T-helper 2 cell treated with Interferon-gamma antibody and Interleukin-4, amounts not matched to agents 5 μg/mL and 100 μg/mL, for 36 hours (primary cell): ENCODE data around the gene CDCA4.
"Not testable (repeated sequence)": the region's sequence is repeated elsewhere in the genome, so short reads cannot be mapped to it uniquely, and the experiment has no call there.

ENCODE experiments used
- DNase-seq: peaks from one replicate; pipeline ENCODE4 v3.0.0; 2021; ENCODE audit warnings: low spot score
- H3K27ac Mint-ChIP-seq: one replicate; pipeline ENCODE4 v1.8.0; 2021; ENCODE audit warnings: mild to moderate bottlenecking, mixed read lengths
- H3K27me3 Mint-ChIP-seq: one replicate; pipeline ENCODE4 v1.8.0; 2021; ENCODE audit warnings: low read depth, mixed read lengths
- H3K36me3 Mint-ChIP-seq: one replicate; pipeline ENCODE4 v1.8.0; 2021; ENCODE audit warnings: low read depth, mixed read lengths
- H3K4me1 Mint-ChIP-seq: one replicate; pipeline ENCODE4 v1.8.0; 2021; ENCODE audit warnings: low read depth, mixed read lengths
- H3K4me3 Mint-ChIP-seq: one replicate; pipeline ENCODE4 v1.8.0; 2022; ENCODE audit warnings: mild to moderate bottlenecking, moderate library complexity, mixed read lengths
- H3K9me3 Mint-ChIP-seq: one replicate; pipeline ENCODE4 v1.8.0; 2021; ENCODE audit warnings: mixed read lengths

The CDCA4 gene

GRCh38 chr14:105051182-105052109, 30.6 kb upstream of the CDCA4 start:
- H3K27me3 Mint-ChIP-seq = no peaks in the 10 kb centered on the region
- no peak overlapping the region for H3K27ac Mint-ChIP-seq
- no peaks in the 10 kb centered on the region for H3K9me3 Mint-ChIP-seq
- no peaks in the 10 kb centered on the region for H3K4me1 Mint-ChIP-seq
- DNase-seq = no peak
- peaks cover 35% of the 10 kb centered on the region for H3K36me3 Mint-ChIP-seq
- H3K4me3 Mint-ChIP-seq = no peak overlapping the region

- H3K27ac Mint-ChIP-seq = no peak overlapping the region
- no peak for DNase-seq
- no peaks in the 10 kb centered on the region for H3K9me3 Mint-ChIP-seq
- peaks cover 35% of the 10 kb centered on the region for H3K36me3 Mint-ChIP-seq
- no peak overlapping the region for H3K4me3 Mint-ChIP-seq
- no peaks in the 10 kb centered on the region for H3K27me3 Mint-ChIP-seq
- peaks cover 2% of the 10 kb centered on the region for H3K4me1 Mint-ChIP-seq
Measured at GRCh38 chr14:105050551-105050897, 29.6 kb upstream of the CDCA4 start.

- H3K4me3 Mint-ChIP-seq = no peak overlapping the region
- H3K27me3 Mint-ChIP-seq = no peaks in the 10 kb centered on the region
- H3K36me3 Mint-ChIP-seq = peaks cover 29% of the 10 kb centered on the region
- peaks cover 3% of the 10 kb centered on the region for H3K4me1 Mint-ChIP-seq
- no peaks in the 10 kb centered on the region for H3K9me3 Mint-ChIP-seq
- no peak for DNase-seq
- H3K27ac Mint-ChIP-seq = no peak overlapping the region
Measured at GRCh38 chr14:105049753-105050550, 29.1 kb upstream of the CDCA4 start.

- no peak for DNase-seq
- Mint-ChIP-seq H3K36me3 (peaks cover 21% of the 10 kb centered on the region), H3K9me3 (no peaks in the 10 kb centered on the region), H3K27me3 (peaks cover 5% of the 10 kb centered on the region), H3K4me3 (no peak overlapping the region), H3K27ac (no peak overlapping the region), H3K4me1 (peaks cover 9% of the 10 kb centered on the region)
Measured at GRCh38 chr14:105047283-105048016, 26.6 kb upstream of the CDCA4 start.

GRCh38 chr14:105046891-105047282, 26.0 kb upstream of the CDCA4 start:
- no peak for DNase-seq
- no peaks in the 10 kb centered on the region for H3K9me3 Mint-ChIP-seq
- no peak overlapping the region for H3K4me3 Mint-ChIP-seq
- no peak overlapping the region for H3K27ac Mint-ChIP-seq
- H3K27me3 Mint-ChIP-seq = peaks cover 5% of the 10 kb centered on the region
- H3K36me3 Mint-ChIP-seq = peaks cover 19% of the 10 kb centered on the region
- H3K4me1 Mint-ChIP-seq = peaks cover 9% of the 10 kb centered on the region

- Mint-ChIP-seq H3K4me3 (no peak overlapping the region), H3K4me1 (peaks cover 9% of the 10 kb centered on the region), H3K36me3 (peaks cover 9% of the 10 kb centered on the region), H3K27ac (no peak overlapping the region), H3K27me3 (peaks cover 5% of the 10 kb centered on the region), H3K9me3 (no peaks in the 10 kb centered on the region)
- DNase-seq = peak; percentile 90
Measured at GRCh38 chr14:105045710-105046326, 24.9 kb upstream of the CDCA4 start.

- Mint-ChIP-seq H3K4me1 (peaks cover 9% of the 10 kb centered on the region), H3K27ac (no peak overlapping the region), H3K4me3 (no peak overlapping the region), H3K9me3 (no peaks in the 10 kb centered on the region), H3K27me3 (peaks cover 5% of the 10 kb centered on the region), H3K36me3 (peaks cover 2% of the 10 kb centered on the region)
- no peak for DNase-seq
Measured at GRCh38 chr14:105043641-105044040, 22.8 kb upstream of the CDCA4 start.

GRCh38 chr14:105042813-105043212, 21.9 kb upstream of the CDCA4 start:
- DNase-seq = no peak

GRCh38 chr14:105041841-105042765, 21.2 kb upstream of the CDCA4 start:
- peaks cover 9% of the 10 kb centered on the region for H3K4me1 Mint-ChIP-seq
- peaks cover 2% of the 10 kb centered on the region for H3K36me3 Mint-ChIP-seq
- H3K27ac Mint-ChIP-seq = no peak overlapping the region
- DNase-seq = no peak
- peaks cover 5% of the 10 kb centered on the region for H3K27me3 Mint-ChIP-seq
- no peaks in the 10 kb centered on the region for H3K9me3 Mint-ChIP-seq
- H3K4me3 Mint-ChIP-seq = no peak overlapping the region

More at GRCh38 chr14:105042813-105043212, 21.9 kb upstream of the CDCA4 start:
- H3K27me3 Mint-ChIP-seq = peaks cover 5% of the 10 kb centered on the region
- H3K27ac Mint-ChIP-seq = no peak overlapping the region
- no peaks in the 10 kb centered on the region for H3K9me3 Mint-ChIP-seq
- H3K4me1 Mint-ChIP-seq = peaks cover 9% of the 10 kb centered on the region
- peaks cover 2% of the 10 kb centered on the region for H3K36me3 Mint-ChIP-seq
- no peak overlapping the region for H3K4me3 Mint-ChIP-seq

GRCh38 chr14:105039458-105040205, 18.7 kb upstream of the CDCA4 start:
- H3K4me3 Mint-ChIP-seq = no peak overlapping the region
- DNase-seq = no peak
- H3K27ac Mint-ChIP-seq = no peak overlapping the region
- no peaks in the 10 kb centered on the region for H3K9me3 Mint-ChIP-seq
- no peaks in the 10 kb centered on the region for H3K36me3 Mint-ChIP-seq
- peaks cover 8% of the 10 kb centered on the region for H3K27me3 Mint-ChIP-seq
- peaks cover 3% of the 10 kb centered on the region for H3K4me1 Mint-ChIP-seq

- not testable (repeated sequence) for H3K27me3 Mint-ChIP-seq, H3K27ac Mint-ChIP-seq, H3K4me3 Mint-ChIP-seq, DNase-seq, H3K4me1 Mint-ChIP-seq, H3K36me3 Mint-ChIP-seq, H3K9me3 Mint-ChIP-seq
Measured at GRCh38 chr14:105035616-105036015, 14.7 kb upstream of the CDCA4 start.

- Mint-ChIP-seq H3K27me3 (peaks cover 3% of the 10 kb centered on the region), H3K27ac (no peak overlapping the region), H3K36me3 (peaks cover 2% of the 10 kb centered on the region), H3K4me1 (peaks cover 2% of the 10 kb centered on the region), H3K9me3 (no peaks in the 10 kb centered on the region), H3K4me3 (no peak overlapping the region)
- no peak for DNase-seq
Measured at GRCh38 chr14:105034315-105035039, 13.6 kb upstream of the CDCA4 start.
